ENCODE results near the gene PFKM. TPM values are rescaled to one million over a fixed set of nuclear protein-coding genes. Genes with fewer than 3 reads are reported as not detected.

The PFKM gene
- total RNA-seq, 3 donors from 2014 or later, result 19.0 to 40.0 (median 31.8) TPM

GRCh38 chr12:48104531-48104930, 14.6 kb upstream of the PFKM start:
- peak overlapping the region; percentile 84 to 100 (median 88) for H3K4me3 ChIP-seq
- H3K27me3 ChIP-seq, result no peaks in the 10 kb centered on the region
- TF ChIP-seq POLR2A (IDR thresholded peaks at IDR 0.05) (no peak), CTCF (IDR thresholded peaks at IDR 0.05) (no peak), POLR2AphosphoS5 (IDR thresholded peaks at IDR 0.05) (no peak)
- no peaks in the 10 kb centered on the region for H3K9me3 ChIP-seq
- H3K36me3 ChIP-seq, result no peaks in the 10 kb centered on the region
- DNase-seq (ENCODE audit: low spot score in 2 of 2), result no peak
- no peak overlapping the region for H3K27ac ChIP-seq
- intact Hi-C loops (cut with DNase I; ENCODE audit: low total_unique reads), result no loop called here
- H3K4me1 ChIP-seq, result peaks cover 0 to 6% of the 10 kb centered on the region in 2 donors

- TF ChIP-seq POLR2A (IDR thresholded peaks at IDR 0.05), result no peak
- no peak for TF ChIP-seq CTCF (IDR thresholded peaks at IDR 0.05)
- no peak for TF ChIP-seq POLR2AphosphoS5 (IDR thresholded peaks at IDR 0.05)
- DNase-seq (ENCODE audit: low spot score in 2 of 2), result no peak
- intact Hi-C loops (cut with DNase I; ENCODE audit: low total_unique reads), result no loop called here
Measured at GRCh38 chr12:48105321-48105866, 13.8 kb upstream of the PFKM start.

GRCh38 chr12:48105867-48106680, 13.1 kb upstream of the PFKM start, which contains the start of gene SENP1:
TSS of gene SENP1 (minus strand) at chr12:48106079. CDS start at chr12:48101472, 4,607 bp downstream.
- H3K36me3 ChIP-seq, result no peaks in the 10 kb centered on the region
- H3K9me3 ChIP-seq, result no peaks in the 10 kb centered on the region
- H3K4me3 ChIP-seq, result peak within 1 kb of the TSS; percentile 84 to 100 (median 88)
- intact Hi-C loops (cut with DNase I; ENCODE audit: low total_unique reads), result no loop called here
- H3K27me3 ChIP-seq, result no peaks in the 10 kb centered on the region
- peaks cover 0 to 6% of the 10 kb centered on the region in 2 donors for H3K4me1 ChIP-seq
- no peak for TF ChIP-seq POLR2A (IDR thresholded peaks at IDR 0.05)
- TF ChIP-seq POLR2AphosphoS5 (IDR thresholded peaks at IDR 0.05), result peak; percentile 61 to 82 (median 68)
- TF ChIP-seq CTCF (IDR thresholded peaks at IDR 0.05), result peak in 2 of 3 donors; percentile 47 to 55
- DNase-seq (ENCODE audit: low spot score in 2 of 2), result peak; percentile 75 to 86
- peak within 1 kb of the TSS; percentile 94 to 97 for H3K27ac ChIP-seq

More at GRCh38 chr12:48105321-48105866, 13.8 kb upstream of the PFKM start:
- Histone ChIP-seq H3K36me3 (no peaks in the 10 kb centered on the region), H3K9me3 (no peaks in the 10 kb centered on the region), H3K27ac (peak overlapping the region; percentile 94 to 97), H3K4me3 (peak overlapping the region; percentile 84 to 100 (median 88)), H3K27me3 (no peaks in the 10 kb centered on the region), H3K4me1 (peaks cover 0 to 6% of the 10 kb centered on the region in 2 donors)

DNA sequence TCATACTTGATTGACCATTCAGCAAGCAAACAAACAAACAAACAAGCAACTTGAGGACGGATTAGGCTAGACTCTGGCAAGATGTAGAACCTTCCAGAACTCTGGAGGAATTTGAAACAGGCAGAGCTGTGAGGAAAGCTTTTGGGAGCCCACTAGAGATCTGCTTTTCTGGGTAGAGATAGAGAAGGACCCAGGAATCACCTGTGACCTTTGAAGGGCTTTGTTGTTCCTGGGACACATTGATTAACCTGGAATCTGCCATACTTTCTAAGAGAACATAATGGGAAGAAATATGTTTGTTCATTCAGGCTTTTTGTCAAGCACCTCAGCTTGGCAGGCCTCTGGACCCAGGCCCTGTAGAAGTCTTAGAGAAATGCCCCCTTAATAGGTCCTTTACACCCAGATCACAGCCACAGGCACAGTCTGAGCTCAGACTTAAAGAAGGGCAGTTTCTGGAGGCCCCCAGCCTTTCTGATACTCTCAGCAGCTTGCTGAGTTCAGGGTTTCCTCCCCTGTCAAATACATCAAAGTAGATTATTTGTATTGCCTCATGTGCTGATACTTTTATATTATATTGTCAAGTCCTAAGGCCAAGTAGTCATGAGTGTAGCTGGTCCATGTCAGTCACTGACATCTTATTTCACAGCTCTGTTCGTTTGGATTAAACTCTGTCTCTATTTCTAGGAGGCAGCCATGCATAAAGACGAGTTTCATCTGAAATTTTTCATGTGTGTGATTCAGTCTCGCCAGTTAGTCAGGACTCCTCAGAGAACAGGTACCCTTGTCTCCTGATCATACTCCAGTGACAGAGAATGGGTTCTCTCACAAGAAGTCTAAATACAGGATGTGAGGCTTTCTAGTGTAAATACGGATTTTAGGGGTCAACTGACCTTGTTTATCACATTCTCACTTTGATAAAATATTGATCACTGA, 12.2 kb upstream of the PFKM start:
- intact Hi-C loops (cut with DNase I; ENCODE audit: low total_unique reads), result no loop called here
- H3K9me3 ChIP-seq, result no peaks in the 10 kb centered on the region
- H3K27ac ChIP-seq, result peak overlapping the region; percentile 94 to 97
- TF ChIP-seq POLR2A (IDR thresholded peaks at IDR 0.05), result no peak
- TF ChIP-seq POLR2AphosphoS5 (IDR thresholded peaks at IDR 0.05), result no peak
- TF ChIP-seq CTCF (IDR thresholded peaks at IDR 0.05), result no peak
- H3K4me1 ChIP-seq, result peaks cover 0 to 6% of the 10 kb centered on the region in 2 donors
- no peaks in the 10 kb centered on the region for H3K27me3 ChIP-seq
- no peaks in the 10 kb centered on the region for H3K36me3 ChIP-seq
- no peak for DNase-seq (ENCODE audit: low spot score in 2 of 2)
- peak overlapping the region; percentile 84 to 100 (median 88) for H3K4me3 ChIP-seq
